NCI-H345 (cell line): ENCODE measurements around the gene NUBPL.
"Not testable (repeated sequence)": the region's sequence is repeated elsewhere in the genome, so short reads cannot be mapped to it uniquely, and the experiment has no call there.

ENCODE experiments used
- DNase-seq: peaks from one replicate; lab custom pipeline; 2025; lab: John Stamatoyannopoulos, UW

NUBPL gene

DNA sequence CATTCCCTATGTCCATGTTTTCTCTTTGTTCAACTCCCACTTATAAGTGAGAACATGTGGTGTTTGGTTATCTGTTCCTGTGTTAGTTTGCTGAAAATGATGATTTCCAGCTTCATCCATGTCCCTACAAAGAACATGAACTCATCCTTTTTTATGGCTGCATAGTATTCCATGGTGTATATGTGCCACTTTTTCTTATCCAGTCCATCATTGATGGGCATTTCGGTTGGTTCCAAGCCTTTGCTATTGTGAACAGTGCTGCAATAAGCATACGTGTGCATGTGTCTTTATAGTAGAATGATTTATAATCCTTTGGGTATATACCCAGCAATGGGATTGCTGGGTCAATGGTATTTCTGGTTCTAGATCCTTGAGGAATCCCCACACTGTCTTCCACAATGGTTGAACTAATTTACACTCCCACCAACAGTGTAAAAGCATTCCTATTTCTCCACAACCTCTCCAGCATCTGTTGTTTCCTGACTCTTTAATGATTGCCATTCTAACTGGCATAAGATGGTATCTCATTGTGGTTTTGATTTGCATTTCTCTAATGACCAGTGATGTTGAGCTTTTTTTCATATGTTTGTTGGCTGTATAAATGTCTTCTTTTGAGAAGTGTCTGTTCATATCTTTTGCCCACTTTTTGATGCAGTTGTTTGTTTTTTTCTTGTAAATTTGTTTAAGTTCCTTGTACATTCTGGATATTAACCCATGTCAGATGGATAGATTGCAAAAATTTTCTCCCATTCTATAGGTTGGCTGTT, 252.7 kb downstream of the NUBPL start:
- DNase-seq, result not testable (repeated sequence)

DNA sequence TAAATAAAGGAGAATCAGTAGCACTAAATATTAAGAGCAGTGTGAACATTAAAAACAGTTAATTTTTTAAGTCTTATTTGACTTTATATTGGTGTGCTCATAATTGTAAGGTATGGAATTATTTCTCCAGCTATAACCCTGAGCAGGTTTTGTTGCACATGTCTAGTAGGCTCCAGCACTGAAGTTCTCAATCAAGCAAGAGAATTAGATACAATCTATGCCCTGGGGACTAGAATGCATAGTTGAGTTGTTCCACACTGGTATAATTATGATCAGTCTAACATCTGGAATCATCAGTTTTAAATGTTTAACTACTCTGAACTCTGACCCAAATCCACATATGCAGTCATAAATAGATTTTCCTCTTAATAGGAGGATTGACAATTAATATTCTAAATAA, 258.1 kb downstream of the NUBPL start:
- no peak for DNase-seq

DNA sequence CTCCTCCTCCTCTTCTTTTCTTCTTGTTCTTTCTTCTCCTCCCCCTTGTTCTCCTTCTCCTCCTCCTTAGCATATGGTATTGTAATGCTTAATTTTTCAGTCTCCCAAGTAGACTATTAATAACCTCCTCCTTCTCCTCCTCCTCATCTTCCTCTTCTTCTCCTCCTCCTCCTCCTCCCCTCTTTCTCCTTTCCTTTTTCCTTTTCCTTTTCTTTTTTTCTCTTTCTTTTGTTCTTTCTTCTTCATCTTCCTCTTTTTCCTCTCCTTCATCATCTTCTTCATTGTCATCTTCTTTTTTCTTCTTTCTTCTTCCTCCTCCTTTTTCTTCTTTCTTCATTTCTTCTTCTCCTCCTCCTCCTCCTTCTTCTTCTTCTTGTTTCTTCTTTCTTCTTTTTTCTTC, 264.3 kb downstream of the NUBPL start:
- DNase-seq, result no peak

- peak; percentile 2 for DNase-seq
Observed at GRCh38 chr14:31827325-31827724, 266.1 kb downstream of the NUBPL start.

- no peak for DNase-seq
Observed at GRCh38 chr14:31828946-31829868, 268.0 kb downstream of the NUBPL start.

GRCh38 chr14:31834616-31835015, 273.4 kb downstream of the NUBPL start:
- DNase-seq, result peak; percentile 38

- no peak for DNase-seq
Observed at GRCh38 chr14:31835049-31835448, 273.8 kb downstream of the NUBPL start.

- no peak for DNase-seq
Observed at GRCh38 chr14:31837031-31837430, 275.8 kb downstream of the NUBPL start.

DNA sequence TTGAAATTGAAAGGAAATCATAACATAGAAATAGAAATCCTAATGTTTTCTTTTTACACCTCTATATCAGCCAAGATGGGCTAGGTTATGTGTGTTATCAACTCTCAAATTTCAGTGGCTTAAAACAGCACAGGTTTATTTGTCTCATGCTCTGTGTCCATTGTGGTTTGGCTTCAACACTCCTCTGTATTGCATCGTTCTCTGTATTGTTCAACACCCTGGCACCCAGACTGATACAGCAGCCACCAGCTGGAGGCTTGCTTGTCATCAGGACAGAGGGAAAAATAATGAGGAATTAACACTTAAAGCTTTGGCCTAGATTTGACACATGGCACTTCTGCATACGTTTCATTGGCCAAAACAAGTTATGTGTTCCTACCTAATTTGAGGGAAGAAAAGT, 281.7 kb downstream of the NUBPL start:
- DNase-seq, result peak; percentile 10

- DNase-seq, result no peak
Observed at GRCh38 chr14:31843361-31844091, 282.3 kb downstream of the NUBPL start.

DNA sequence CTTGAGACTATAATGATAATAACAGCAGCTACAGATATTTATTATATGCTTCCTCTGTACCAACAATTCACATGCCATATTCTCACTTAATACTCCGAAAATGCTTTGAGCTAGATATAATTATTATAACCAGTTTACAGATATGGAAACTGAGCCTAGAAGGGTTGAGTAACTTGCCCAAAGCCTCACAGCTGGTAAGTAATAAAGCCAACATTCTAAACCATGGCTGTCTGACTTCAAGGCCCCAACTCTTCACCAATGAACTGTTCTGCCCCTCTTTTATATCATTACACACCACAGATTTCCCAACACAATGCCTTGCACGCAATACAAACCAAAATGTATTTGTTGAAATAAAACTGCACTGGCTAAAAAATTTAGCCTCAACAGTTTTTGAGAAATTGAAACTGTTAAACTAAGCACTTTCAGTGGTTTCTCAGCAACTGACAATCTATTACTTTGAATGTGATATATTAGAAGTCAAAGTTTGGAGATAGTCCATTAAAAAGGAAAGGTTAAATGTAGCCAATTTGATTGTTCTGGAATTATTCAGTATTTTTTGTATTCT, 293.4 kb downstream of the NUBPL start:
- DNase-seq, result no peak

DNA sequence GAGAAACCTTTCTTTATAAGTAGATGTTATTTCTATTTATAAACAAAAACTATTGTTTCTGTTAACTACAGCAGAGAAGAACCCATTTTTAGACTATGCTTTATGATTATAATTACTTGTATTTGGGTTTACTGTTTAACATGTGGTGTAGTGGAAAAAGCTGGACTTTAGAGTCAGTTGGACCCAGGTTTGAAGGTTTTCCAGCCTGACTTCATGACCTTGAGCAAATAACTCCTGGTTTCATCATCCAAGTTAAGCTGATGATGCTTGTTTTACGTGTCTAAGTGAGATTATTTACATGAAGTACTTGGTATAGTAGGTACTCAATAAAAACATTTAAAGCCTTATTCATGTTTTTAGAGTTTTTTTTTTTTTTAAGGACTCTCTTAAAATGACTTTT, 294.1 kb downstream of the NUBPL start:
- DNase-seq, result no peak

DNA sequence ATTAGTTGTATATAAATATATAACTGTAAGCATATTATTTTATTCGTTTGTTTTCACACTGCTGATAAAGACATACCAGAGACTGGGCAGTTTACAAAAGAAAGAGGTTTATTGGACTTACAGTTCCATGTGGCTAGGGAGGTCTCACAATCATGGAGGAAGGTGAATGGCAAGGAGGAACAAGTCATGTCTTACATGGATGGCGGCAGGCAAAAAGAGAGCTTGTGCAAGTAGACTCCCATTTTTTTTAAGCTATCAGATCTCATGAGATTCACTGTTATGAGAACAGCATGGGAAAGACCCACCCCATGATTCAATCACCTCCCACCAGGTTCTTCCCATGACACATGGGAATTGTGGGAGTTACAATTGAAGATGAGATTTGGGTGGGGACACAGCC, 294.8 kb downstream of the NUBPL start:
- not testable (repeated sequence) for DNase-seq

- no peak for DNase-seq
Observed at GRCh38 chr14:31858868-31859267, 297.7 kb downstream of the NUBPL start.

DNA sequence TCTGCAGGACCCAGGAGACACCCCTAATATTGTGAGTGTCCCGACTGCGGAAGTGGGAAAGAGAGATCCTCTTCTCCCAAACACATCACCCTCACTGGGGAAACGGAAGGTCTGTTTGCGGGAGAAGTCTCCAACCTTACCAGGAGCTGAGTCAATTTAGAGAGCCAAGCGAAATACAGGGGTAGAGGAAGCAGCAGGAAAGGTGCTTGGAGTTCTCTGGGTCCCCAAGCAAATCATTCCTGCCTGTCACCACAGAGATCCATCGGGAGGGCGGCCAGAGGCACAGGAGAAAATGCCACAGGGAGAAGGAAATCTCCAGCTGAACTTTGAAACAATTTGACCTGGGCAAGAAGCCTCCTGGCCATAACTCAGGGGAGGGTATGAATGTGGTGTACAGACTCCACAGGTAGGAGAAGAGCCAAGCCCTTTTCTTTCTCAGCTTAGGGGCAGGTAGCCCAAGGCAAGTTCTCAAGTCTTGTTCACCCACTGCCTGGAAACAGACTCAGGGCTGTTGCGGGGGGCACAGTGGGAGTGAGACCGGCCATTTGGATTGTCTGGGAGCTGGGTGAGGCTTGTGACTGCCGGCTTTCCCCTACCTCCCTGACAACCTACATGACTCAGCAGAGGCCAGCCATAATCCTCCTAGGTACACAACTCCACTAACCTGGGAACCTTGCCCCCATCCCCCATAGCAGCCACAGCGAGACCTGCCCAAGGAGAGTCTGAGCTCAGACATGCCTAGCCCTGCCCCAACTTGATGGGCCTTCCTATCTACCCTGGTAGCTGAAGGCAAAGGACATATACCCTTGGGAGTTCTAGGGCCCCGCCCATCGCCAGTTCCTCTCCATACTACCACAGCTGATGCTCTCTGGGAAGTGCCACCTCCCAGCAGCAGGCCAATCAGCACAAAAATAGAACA, 304.0 kb downstream of the NUBPL start:
- no peak for DNase-seq

GRCh38 chr14:31867570-31867969, 306.4 kb downstream of the NUBPL start:
- peak; percentile 63 for DNase-seq

DNA sequence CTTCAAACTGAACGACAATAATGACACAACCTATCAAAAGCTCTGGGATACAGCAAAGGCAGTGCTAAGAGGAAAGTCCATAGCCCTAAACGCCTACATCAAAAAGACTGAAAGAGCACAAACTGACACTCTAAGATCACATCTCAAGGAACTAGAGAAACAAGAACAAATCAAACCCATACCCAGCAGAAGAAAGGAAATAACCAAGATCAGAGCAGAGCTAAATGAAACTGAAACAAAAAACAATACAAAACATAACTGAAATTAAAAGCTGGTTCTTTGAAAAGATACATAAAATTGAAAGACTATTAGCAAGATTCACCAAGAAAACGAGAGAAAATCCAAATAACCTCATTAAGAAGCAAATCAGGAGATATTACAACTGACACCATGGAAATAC, 306.9 kb downstream of the NUBPL start:
- not testable (repeated sequence) for DNase-seq

DNA sequence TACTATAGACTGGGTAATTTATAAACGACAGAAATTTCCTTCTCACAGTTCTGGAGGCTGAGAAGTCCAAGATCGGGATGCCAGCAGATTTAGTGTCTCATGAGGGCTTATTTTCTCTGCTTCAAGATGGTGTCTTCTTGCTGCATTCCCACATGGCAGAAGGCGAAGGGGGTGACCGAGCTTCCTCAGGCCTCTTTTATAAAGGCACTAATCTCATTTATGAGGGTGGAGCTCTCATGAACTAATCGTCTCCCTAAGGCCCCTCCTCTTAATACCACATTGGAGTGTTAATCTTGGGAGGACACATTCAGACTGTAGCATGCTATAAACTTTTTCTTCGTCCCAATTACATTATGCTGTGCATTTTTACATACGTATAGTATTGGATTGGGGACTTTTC, 315.5 kb downstream of the NUBPL start:
- no peak for DNase-seq

GRCh38 chr14:31877255-31877798, 316.1 kb downstream of the NUBPL start:
- DNase-seq, result no peak

DNA sequence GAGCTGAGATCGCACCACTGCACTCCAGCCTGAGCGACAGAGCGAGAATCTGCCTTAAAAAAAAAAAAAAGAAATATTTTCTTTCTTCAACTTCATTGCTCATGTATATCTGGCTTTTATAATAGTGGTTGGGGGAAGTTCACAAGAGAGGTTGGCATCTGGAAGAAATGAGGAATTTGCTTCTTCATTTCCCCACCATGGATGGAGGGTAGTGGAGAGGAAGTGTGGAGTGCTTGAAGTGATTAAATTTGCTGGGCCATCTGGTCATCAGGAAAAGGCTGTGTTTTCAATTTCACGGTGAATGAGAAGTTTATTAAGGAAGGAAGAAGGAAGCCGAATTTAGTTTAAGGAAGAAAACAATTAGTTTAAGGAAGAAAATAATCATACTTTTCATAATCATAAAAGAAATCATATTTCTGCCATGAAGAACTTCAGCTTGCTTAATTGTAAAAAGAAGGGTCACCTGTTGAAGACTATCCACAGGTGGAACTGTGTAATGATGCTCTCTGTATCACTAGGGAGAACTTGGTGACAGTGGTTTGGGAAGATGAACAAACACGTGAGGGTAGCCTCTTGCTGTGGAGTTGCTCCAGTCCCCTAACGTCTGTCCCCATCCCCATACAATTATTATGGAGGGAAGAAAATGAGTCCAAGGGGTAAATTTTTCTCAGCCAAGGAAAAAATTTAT, 318.6 kb downstream of the NUBPL start:
- no peak for DNase-seq
